CD14-positive monocyte (primary cell): ENCODE data around the gene MAPKAPK3. TPM values are rescaled to one million over a fixed set of nuclear protein-coding genes. Genes with fewer than 3 reads are reported as not detected.

ENCODE experiments used
- DNase-seq, 3 donors: peaks; one replicate each; pipeline ENCODE4 v3.0.0-alpha.2; 2011 to 2022
- H2AFZ ChIP-seq: 2 replicates; pipeline ENCODE4 v1.6.0; 2012; ENCODE audit warnings: mild to moderate bottlenecking, low read depth, low read length, inconsistent platforms; ENCODE audit not compliant: insufficient read depth, poor library complexity, severe bottlenecking
- H3K27ac ChIP-seq, 2 donors: 1 replicate in 1 of 2; 2 replicates in 1 of 2; pipeline ENCODE4 v1.5.1; 2012 to 2013; ENCODE audit warnings: low read length in 2 of 2, control low read depth in 1 of 2, inconsistent platforms in 1 of 2, low read depth in 1 of 2, mild to moderate bottlenecking in 1 of 2
- H3K27me3 ChIP-seq, 2 donors: one replicate each; pipeline versions ENCODE4 v1.6.0 to v1.6.1; 2011 to 2013; ENCODE audit warnings: low read length in 2 of 2; ENCODE audit not compliant: control insufficient read depth in 2 of 2, insufficient read depth in 2 of 2
- H3K36me3 ChIP-seq, 2 donors: replicated peaks in 1 of 2; 1 replicate in 1 of 2; 2 replicates in 1 of 2; pipeline versions ENCODE4 v1.5.1 to v1.6.1; 2012 to 2013; ENCODE audit warnings: low read length in 2 of 2, control low read depth in 1 of 2, inconsistent platforms in 1 of 2, mild to moderate bottlenecking in 1 of 2; ENCODE audit not compliant: insufficient read depth in 2 of 2, control insufficient read depth in 1 of 2
- H3K4me1 ChIP-seq, 2 donors: 1 replicate in 1 of 2; 2 replicates in 1 of 2; pipeline versions ENCODE4 v1.5.1 to v1.6.1; 2012 to 2013; ENCODE audit warnings: low read length in 2 of 2, control low read depth in 1 of 2, inconsistent platforms in 1 of 2, mild to moderate bottlenecking in 1 of 2, moderate library complexity in 1 of 2; ENCODE audit not compliant: insufficient read depth in 2 of 2, control insufficient read depth in 1 of 2
- H3K4me2 ChIP-seq: replicated peaks from 2 replicates; pipeline ENCODE3; 2012; ENCODE audit warnings: low read length, moderate library complexity, mild to moderate bottlenecking; ENCODE audit not compliant: poor library complexity, severe bottlenecking; ENCODE audit errors: extremely low read depth
- H3K4me3 ChIP-seq, 3 experiments: fragments of 200-600 bp in 1 of 3; sonication (generic) in 1 of 3; replicated peaks in 1 of 3; 1 replicate in 2 of 3; 2 replicates in 1 of 3; pipeline ENCODE4 v1.5.1; 2011 to 2013; ENCODE audit warnings: low read length in 3 of 3, mild to moderate bottlenecking in 3 of 3, control low read depth in 2 of 3, low read depth in 2 of 3, inconsistent platforms in 1 of 3, moderate library complexity in 1 of 3
- H3K79me2 ChIP-seq: 2 replicates; pipeline ENCODE4 v1.6.0; 2012; ENCODE audit warnings: mild to moderate bottlenecking, control low read depth, inconsistent platforms, low read length, moderate library complexity; ENCODE audit not compliant: insufficient read depth
- H3K9ac ChIP-seq: 2 replicates; pipeline ENCODE4 v1.6.0; 2017; ENCODE audit warnings: low read length, mild to moderate bottlenecking; ENCODE audit not compliant: insufficient read depth, poor library complexity, severe bottlenecking
- H3K9me3 ChIP-seq, 2 donors: replicated peaks in 1 of 2; 1 replicate in 1 of 2; 2 replicates in 1 of 2; pipeline versions ENCODE4 v1.5.1 to v1.6.1; 2012 to 2013; ENCODE audit warnings: low read length in 2 of 2, control low read depth in 1 of 2; ENCODE audit not compliant: control insufficient read depth in 1 of 2, insufficient read depth in 1 of 2
- H4K20me1 ChIP-seq: 2 replicates; pipeline ENCODE4 v1.6.0; 2012; ENCODE audit warnings: mild to moderate bottlenecking, low read length, control low read depth, moderate library complexity; ENCODE audit not compliant: insufficient read depth
- H3K27ac Mint-ChIP-seq, 7 donors: one replicate each; pipeline ENCODE4 v1.8.0; 2020; ENCODE audit warnings: mild to moderate bottlenecking in 7 of 7, mixed read lengths in 7 of 7, moderate library complexity in 6 of 7, inconsistent platforms in 2 of 7
- H3K27me3 Mint-ChIP-seq, 3 donors: one replicate each; pipeline ENCODE4 v1.8.0; 2021 to 2022; ENCODE audit warnings: low read depth in 3 of 3, mild to moderate bottlenecking in 3 of 3, mixed read lengths in 3 of 3, moderate library complexity in 3 of 3, inconsistent platforms in 1 of 3
- H3K36me3 Mint-ChIP-seq, 2 donors: one replicate each; pipeline ENCODE4 v1.8.0; 2020; ENCODE audit warnings: mixed read lengths in 2 of 2, inconsistent platforms in 1 of 2, mild to moderate bottlenecking in 1 of 2
- H3K4me1 Mint-ChIP-seq: one replicate; pipeline ENCODE4 v1.8.0; 2020; ENCODE audit warnings: mild to moderate bottlenecking, mixed read lengths
- H3K4me3 Mint-ChIP-seq, 2 donors: one replicate each; pipeline ENCODE4 v1.8.0; 2020; ENCODE audit warnings: mild to moderate bottlenecking in 2 of 2, mixed read lengths in 2 of 2, moderate library complexity in 1 of 2
- H3K9me3 Mint-ChIP-seq, 7 donors: one replicate each; pipeline ENCODE4 v1.8.0; 2020 to 2022; ENCODE audit warnings: mixed read lengths in 7 of 7, mild to moderate bottlenecking in 6 of 7, moderate library complexity in 6 of 7, inconsistent platforms in 2 of 7
- CTCF ChIP-seq: fragments of 200-600 bp; IDR thresholded peaks from one replicate; pipeline ENCODE4 v1.8.0; 2022; ENCODE audit warnings: antibody characterized with exemption, mild to moderate bottlenecking
- WGBS: methylation state at CpG from one replicate; pipeline ENCODE4 v1.1.5; 2013; ENCODE audit warnings: missing lambda C conversion rate; ENCODE audit not compliant: insufficient coverage; 5-methylcytosine and 5-hydroxymethylcytosine counted together
- intact Hi-C, 2 donors: fragments of 100-400 bp; cut with micrococcal nuclease; formaldehyde crosslinking; loops; one replicate each; pipeline versions ENCODE4 v1.15.0 to v1.15.1; 2023
- polyA plus RNA-seq, 3 donors: library from polyadenylated mRNA; depleted of rRNA in 1 of 3; unstranded in 2 of 3; stranded (reverse) in 1 of 3; fragments of 300-500 nt in 2 of 3; fragments of >200 nt in 1 of 3; fragmentation: Illumina TruSeq in 2 of 3; gene quantifications; 1 replicate in 2 of 3; 2 replicates in 1 of 3; pipeline ENCODE4 v1.2.3, GENCODE V29; 2012 to 2021
- small RNA-seq: library from RNA; depleted of rRNA; stranded (forward); fragments of <200 nt; gene quantifications from one replicate; pipeline ENCODE3, GENCODE V24; 2012; ENCODE audit warnings: low read depth; ENCODE audit not compliant: insufficient read length

MAPKAPK3 gene
- polyA plus RNA-seq, 3 donors: 173 to 252 (median 201) TPM

DNA sequence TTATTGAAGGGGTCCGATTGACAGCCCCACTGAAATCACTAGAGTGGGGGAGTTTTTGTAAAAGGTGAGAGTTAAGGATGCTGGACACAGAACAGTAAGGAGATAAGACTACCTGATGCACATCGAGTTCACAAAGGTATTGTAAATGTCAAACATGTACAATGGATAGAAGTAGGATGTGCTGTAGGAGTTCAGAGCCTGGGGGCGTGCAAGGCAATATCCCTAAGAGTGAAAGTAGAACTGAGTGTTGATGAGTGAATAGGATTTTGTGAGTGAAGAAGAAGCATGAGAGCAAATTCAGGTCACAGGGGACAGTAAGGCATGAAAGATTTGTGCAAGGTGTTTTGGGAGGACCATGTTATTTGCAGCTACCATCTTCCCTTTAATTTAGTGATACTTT is 79.3 kb downstream of the MAPKAPK3 start:
- no peaks in the 10 kb centered on the region for H3K4me1 ChIP-seq
- no peak overlapping the region for H3K27ac ChIP-seq
- H3K4me2 ChIP-seq: no peak overlapping the region
- no peaks in the 10 kb centered on the region for H3K36me3 ChIP-seq
- TF ChIP-seq CTCF: no peak
- peaks cover 7 to 25% (median 19%) of the 10 kb centered on the region in 7 donors for H3K9me3 Mint-ChIP-seq
- no peaks in the 10 kb centered on the region for H3K36me3 Mint-ChIP-seq
- no peak overlapping the region for H3K9ac ChIP-seq
- no peak overlapping the region for H3K27ac Mint-ChIP-seq
- no peaks in the 10 kb centered on the region for H3K27me3 ChIP-seq
- DNase-seq: no peak
- H3K27me3 Mint-ChIP-seq: peaks cover 1 to 8% (median 5%) of the 10 kb centered on the region in 3 donors
- H3K79me2 ChIP-seq: no peaks in the 10 kb centered on the region
- no peak overlapping the region for H2AFZ ChIP-seq
- intact Hi-C loops: no loop called here
- WGBS: 94% methylated on average over 3 of the region's 3 CpGs
- no peaks in the 10 kb centered on the region for H4K20me1 ChIP-seq
- H3K4me1 Mint-ChIP-seq: no peaks in the 10 kb centered on the region
- no peak overlapping the region for H3K4me3 ChIP-seq
- peaks cover 8 to 9% of the 10 kb centered on the region in 2 donors for H3K9me3 ChIP-seq
- H3K4me3 Mint-ChIP-seq: no peak overlapping the region

- no peak overlapping the region for H2AFZ ChIP-seq
- H3K9me3 ChIP-seq: peaks cover 8 to 9% of the 10 kb centered on the region in 2 donors
- Mint-ChIP-seq H3K4me1 (no peaks in the 10 kb centered on the region), H3K27me3 (peaks cover 2 to 10% (median 5%) of the 10 kb centered on the region in 3 donors), H3K9me3 (peaks cover 18 to 27% (median 26%) of the 10 kb centered on the region in 7 donors), H3K4me3 (no peak overlapping the region), H3K27ac (no peak overlapping the region), H3K36me3 (no peaks in the 10 kb centered on the region)
- H3K27ac ChIP-seq: no peak overlapping the region
- H3K36me3 ChIP-seq: no peaks in the 10 kb centered on the region
- H3K79me2 ChIP-seq: no peaks in the 10 kb centered on the region
- no peak for TF ChIP-seq CTCF
- no peak overlapping the region for H3K4me3 ChIP-seq
- no peaks in the 10 kb centered on the region for H3K4me1 ChIP-seq
- WGBS: no CpG with 5 or more reads among the region's 2 CpGs
- H3K9ac ChIP-seq: no peak overlapping the region
- no peak for DNase-seq
- no peak overlapping the region for H3K4me2 ChIP-seq
- H4K20me1 ChIP-seq: no peaks in the 10 kb centered on the region
- intact Hi-C loops: no loop called here
- H3K27me3 ChIP-seq: no peaks in the 10 kb centered on the region
Observed at GRCh38 chr3:50698269-50698668, 81.3 kb downstream of the MAPKAPK3 start.

Small RNA genes lying within 50 kb of the gene (small RNA-seq; reads per million reads assigned to genes)
- not detected for gene MIR4787
- not detected for gene PPIAP69

Other genes with a start within 250 kb of the MAPKAPK3 start
- under 1 TPM in 2 of 3 donors, not detected in 1; 0.09 to 0.16 TPM for gene CACNA2D2, start 113.5 kb upstream of the MAPKAPK3 start, polyA plus RNA-seq
- gene C3orf18, start 49.4 kb upstream of the MAPKAPK3 start, polyA plus RNA-seq: 1 to 10 TPM in 1 of 3 donors, under 1 TPM in 2; 0.18 to 1.5 (median 0.76) TPM
- gene HEMK1, start 47.6 kb upstream of the MAPKAPK3 start, polyA plus RNA-seq: 10 to 100 TPM; 10.1 to 14.0 (median 12.1) TPM
- gene CISH, start 5.4 kb upstream of the MAPKAPK3 start, polyA plus RNA-seq: 10 to 100 TPM in 1 of 3 donors, 1 to 10 TPM in 2; 2.9 to 20.1 (median 6.2) TPM
- under 1 TPM in 2 of 3 donors, not detected in 1; 0.03 TPM for gene DOCK3, start 57.8 kb downstream of the MAPKAPK3 start, polyA plus RNA-seq